Stomach (tissue), 4 donors: Measurements from ENCODE around the gene FCRL2.

Source experiments
- POLR2AphosphoS5 ChIP-seq, 3 donors: sonication (generic); formaldehyde crosslinking; IDR thresholded peaks; one replicate each; pipeline ENCODE4 v1.6.1; 2016; ENCODE audit warnings: antibody characterized with exemption in 3 of 3
- TF ChIP-seq, protein P1 (sequence below), 7 experiments: fragments of 450-650 bp in 4 of 7; fragments of 200-600 bp in 3 of 7; sonication (generic) in 3 of 7; IDR thresholded peaks; one replicate each; pipeline ENCODE4 v1.5.1; 2016 to 2019; ENCODE audit warnings: antibody characterized with exemption in 7 of 7, control low read depth in 2 of 7, mild to moderate bottlenecking in 1 of 7

DNA sequence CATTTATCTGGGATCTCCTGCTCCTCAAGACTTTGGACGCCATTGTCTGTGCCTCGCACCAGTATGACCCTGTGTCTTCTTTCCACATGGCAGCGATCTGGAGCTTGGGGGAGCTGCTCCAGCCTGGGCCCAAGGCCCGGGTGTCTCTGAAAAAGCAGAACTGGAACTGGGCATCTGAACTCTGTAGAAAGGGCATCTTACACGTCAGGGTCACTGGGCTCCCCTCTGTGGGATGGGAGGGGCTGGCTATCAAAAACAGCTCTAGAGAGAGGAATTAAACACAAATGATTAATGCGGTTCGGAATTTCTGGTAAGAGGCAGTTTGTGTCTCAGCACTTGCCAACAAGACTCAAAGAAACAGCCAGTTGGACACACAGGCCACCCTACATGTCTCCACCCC is 26.9 kb upstream of the FCRL2 start:
- TF ChIP-seq, protein P1, sequence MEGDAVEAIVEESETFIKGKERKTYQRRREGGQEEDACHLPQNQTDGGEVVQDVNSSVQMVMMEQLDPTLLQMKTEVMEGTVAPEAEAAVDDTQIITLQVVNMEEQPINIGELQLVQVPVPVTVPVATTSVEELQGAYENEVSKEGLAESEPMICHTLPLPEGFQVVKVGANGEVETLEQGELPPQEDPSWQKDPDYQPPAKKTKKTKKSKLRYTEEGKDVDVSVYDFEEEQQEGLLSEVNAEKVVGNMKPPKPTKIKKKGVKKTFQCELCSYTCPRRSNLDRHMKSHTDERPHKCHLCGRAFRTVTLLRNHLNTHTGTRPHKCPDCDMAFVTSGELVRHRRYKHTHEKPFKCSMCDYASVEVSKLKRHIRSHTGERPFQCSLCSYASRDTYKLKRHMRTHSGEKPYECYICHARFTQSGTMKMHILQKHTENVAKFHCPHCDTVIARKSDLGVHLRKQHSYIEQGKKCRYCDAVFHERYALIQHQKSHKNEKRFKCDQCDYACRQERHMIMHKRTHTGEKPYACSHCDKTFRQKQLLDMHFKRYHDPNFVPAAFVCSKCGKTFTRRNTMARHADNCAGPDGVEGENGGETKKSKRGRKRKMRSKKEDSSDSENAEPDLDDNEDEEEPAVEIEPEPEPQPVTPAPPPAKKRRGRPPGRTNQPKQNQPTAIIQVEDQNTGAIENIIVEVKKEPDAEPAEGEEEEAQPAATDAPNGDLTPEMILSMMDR (IDR thresholded peaks at IDR 0.05), result no peak
- no peak for TF ChIP-seq POLR2AphosphoS5 (IDR thresholded peaks at IDR 0.05)
